Gastroesophageal sphincter (tissue), 3 donors: ENCODE measurements around the gene SH2D6.

Source experiments
- EP300 ChIP-seq: sonication (generic); formaldehyde crosslinking; IDR thresholded peaks from one replicate; pipeline ENCODE4 v1.6.1; 2017; ENCODE audit warnings: antibody characterized with exemption, mild to moderate bottlenecking
- TF ChIP-seq, protein P1 (sequence below), 4 experiments: fragments of 200-600 bp in 2 of 4; fragments of 450-650 bp in 2 of 4; sonication (generic) in 1 of 4; IDR thresholded peaks; one replicate each; pipeline ENCODE4 v1.5.1; 2017 to 2019; ENCODE audit warnings: antibody characterized with exemption in 4 of 4, mild to moderate bottlenecking in 2 of 4, moderate library complexity in 2 of 4

- TF ChIP-seq, protein P1, sequence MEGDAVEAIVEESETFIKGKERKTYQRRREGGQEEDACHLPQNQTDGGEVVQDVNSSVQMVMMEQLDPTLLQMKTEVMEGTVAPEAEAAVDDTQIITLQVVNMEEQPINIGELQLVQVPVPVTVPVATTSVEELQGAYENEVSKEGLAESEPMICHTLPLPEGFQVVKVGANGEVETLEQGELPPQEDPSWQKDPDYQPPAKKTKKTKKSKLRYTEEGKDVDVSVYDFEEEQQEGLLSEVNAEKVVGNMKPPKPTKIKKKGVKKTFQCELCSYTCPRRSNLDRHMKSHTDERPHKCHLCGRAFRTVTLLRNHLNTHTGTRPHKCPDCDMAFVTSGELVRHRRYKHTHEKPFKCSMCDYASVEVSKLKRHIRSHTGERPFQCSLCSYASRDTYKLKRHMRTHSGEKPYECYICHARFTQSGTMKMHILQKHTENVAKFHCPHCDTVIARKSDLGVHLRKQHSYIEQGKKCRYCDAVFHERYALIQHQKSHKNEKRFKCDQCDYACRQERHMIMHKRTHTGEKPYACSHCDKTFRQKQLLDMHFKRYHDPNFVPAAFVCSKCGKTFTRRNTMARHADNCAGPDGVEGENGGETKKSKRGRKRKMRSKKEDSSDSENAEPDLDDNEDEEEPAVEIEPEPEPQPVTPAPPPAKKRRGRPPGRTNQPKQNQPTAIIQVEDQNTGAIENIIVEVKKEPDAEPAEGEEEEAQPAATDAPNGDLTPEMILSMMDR (IDR thresholded peaks at IDR 0.05): no peak
- no peak for TF ChIP-seq EP300
Measured at GRCh38 chr2:85435981-85436835, 17.7 kb downstream of the SH2D6 start.
